Smooth muscle cell (in vitro differentiated cells): ENCODE measurements around the gene OR52E8. TPM values are rescaled to one million over a fixed set of nuclear protein-coding genes. Genes with fewer than 3 reads are reported as not detected.
A peak's percentile ranks its signal among the peaks of the same experiment; 100 is the strongest.

ENCODE experiments used
- DNase-seq: peaks from one replicate; lab custom pipeline; 2025; ENCODE audit not compliant: unreplicated experiment; lab: John Stamatoyannopoulos, UW
- H2AFZ ChIP-seq: fragments of 200-600 bp; sonication (generic); 2 replicates; pipeline ENCODE4 v1.6.0; 2016; ENCODE audit warnings: antibody characterized with exemption, low read depth, mild to moderate bottlenecking
- H3F3A ChIP-seq: fragments of 200-600 bp; sonication (generic); 2 replicates; pipeline ENCODE4 v1.6.0; 2017; ENCODE audit warnings: antibody characterized with exemption, low read depth
- H3K27ac ChIP-seq: fragments of 200-600 bp; sonication (generic); 2 replicates; pipeline ENCODE4 v1.5.1; 2016; ENCODE audit warnings: low read depth, mild to moderate bottlenecking
- H3K27me3 ChIP-seq: fragments of 200-600 bp; sonication (generic); 2 replicates; pipeline ENCODE4 v1.6.1; 2016; ENCODE audit warnings: low read depth, mild to moderate bottlenecking
- H3K36me3 ChIP-seq: fragments of 200-600 bp; sonication (generic); 2 replicates; pipeline ENCODE4 v1.5.1; 2016; ENCODE audit warnings: low read depth
- H3K4me1 ChIP-seq: fragments of 200-600 bp; sonication (generic); 2 replicates; pipeline ENCODE4 v1.5.1; 2016; ENCODE audit warnings: low read depth
- H3K4me2 ChIP-seq: fragments of 200-600 bp; sonication (generic); 2 replicates; pipeline ENCODE4 v1.6.0; 2016; ENCODE audit warnings: mild to moderate bottlenecking
- H3K4me3 ChIP-seq: fragments of 200-600 bp; sonication (generic); 2 replicates; pipeline ENCODE4 v1.5.1; 2016; ENCODE audit warnings: mild to moderate bottlenecking
- H3K79me2 ChIP-seq: fragments of 200-600 bp; sonication (generic); 2 replicates; pipeline ENCODE4 v1.6.0; 2016; ENCODE audit warnings: low read depth, mild to moderate bottlenecking
- H3K9ac ChIP-seq: fragments of 200-600 bp; sonication (generic); 2 replicates; pipeline ENCODE4 v1.6.0; 2016; ENCODE audit warnings: low read depth
- H3K9me3 ChIP-seq: fragments of 200-600 bp; sonication (generic); replicated peaks from 2 replicates; pipeline ENCODE4 v1.5.1; 2016; ENCODE audit warnings: low read depth
- H4K20me1 ChIP-seq: fragments of 200-600 bp; sonication (generic); 2 replicates; pipeline ENCODE4 v1.6.0; 2016; ENCODE audit warnings: low read depth
- WGBS: methylation state at CpG from one replicate; pipeline ENCODE4 v1.1.7; 2016; ENCODE audit warnings: low lambda C conversion rate; 5-methylcytosine and 5-hydroxymethylcytosine counted together
- polyA plus RNA-seq: library from polyadenylated mRNA; unstranded; fragments of >200 nt; fragmentation: Nextera tagmentation; extraction: Ambion mirVana; gene quantifications from 2 replicates; pipeline ENCODE4 v1.2.1, GENCODE V29; 2016
- total RNA-seq: library from RNA; depleted of rRNA; stranded (reverse); fragments of >200 nt; gene quantifications from 2 replicates; pipeline ENCODE4 v1.2.3, GENCODE V29; 2014
- TF ChIP-seq, protein P1 (sequence below): fragments of 200-600 bp; sonication (generic); IDR thresholded peaks from 2 replicates; pipeline ENCODE4 v1.5.1; 2017; ENCODE audit warnings: borderline replicate concordance, mild to moderate bottlenecking, antibody characterized with exemption; ENCODE audit not compliant: insufficient read depth, poor library complexity, severe bottlenecking

Gene OR52E8
- total RNA-seq: not detected in 2 replicates
- polyA plus RNA-seq: not detected in 2 replicates

DNA sequence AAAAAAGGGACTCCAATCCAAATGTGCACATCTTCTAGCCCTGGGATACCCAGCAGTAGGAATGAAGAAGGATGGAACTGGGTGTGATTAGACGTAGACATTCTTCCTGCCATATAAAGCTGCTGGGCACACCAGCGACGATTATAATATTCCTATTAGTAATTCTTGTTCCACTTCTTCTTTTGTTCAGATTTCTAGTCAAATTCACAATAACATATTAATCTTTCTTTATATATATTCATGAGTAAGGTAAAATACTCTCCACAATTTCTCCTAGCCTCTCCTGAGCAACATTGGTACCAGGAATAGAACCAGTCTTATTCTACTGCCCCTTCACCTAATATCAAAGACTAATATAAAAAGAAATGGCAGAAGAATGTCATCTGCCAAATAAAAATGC lies at the start of gene OR52E8:
Gene OR52E8 (minus strand): TSS at position 101 of the 400 bp plus-strand sequence. CDS start 0 bp downstream, at position 101.
- Histone ChIP-seq H3K79me2 (no peaks in the 10 kb centered on the region), H3K4me1 (no peaks in the 10 kb centered on the region), H3F3A (no peaks in the 10 kb centered on the region), H3K4me3 (no peak within 1 kb of the TSS), H3K36me3 (no peaks in the 10 kb centered on the region), H2AFZ (no peak within 1 kb of the TSS), H3K27me3 (no peaks in the 10 kb centered on the region), H3K9me3 (no peaks in the 10 kb centered on the region), H3K27ac (no peak within 1 kb of the TSS), H3K9ac (no peak within 1 kb of the TSS), H3K4me2 (no peak within 1 kb of the TSS), H4K20me1 (no peaks in the 10 kb centered on the region)
- DNase-seq: no peak
- WGBS: 88% methylated on average over 3 of the region's 3 CpGs
- TF ChIP-seq, protein P1, sequence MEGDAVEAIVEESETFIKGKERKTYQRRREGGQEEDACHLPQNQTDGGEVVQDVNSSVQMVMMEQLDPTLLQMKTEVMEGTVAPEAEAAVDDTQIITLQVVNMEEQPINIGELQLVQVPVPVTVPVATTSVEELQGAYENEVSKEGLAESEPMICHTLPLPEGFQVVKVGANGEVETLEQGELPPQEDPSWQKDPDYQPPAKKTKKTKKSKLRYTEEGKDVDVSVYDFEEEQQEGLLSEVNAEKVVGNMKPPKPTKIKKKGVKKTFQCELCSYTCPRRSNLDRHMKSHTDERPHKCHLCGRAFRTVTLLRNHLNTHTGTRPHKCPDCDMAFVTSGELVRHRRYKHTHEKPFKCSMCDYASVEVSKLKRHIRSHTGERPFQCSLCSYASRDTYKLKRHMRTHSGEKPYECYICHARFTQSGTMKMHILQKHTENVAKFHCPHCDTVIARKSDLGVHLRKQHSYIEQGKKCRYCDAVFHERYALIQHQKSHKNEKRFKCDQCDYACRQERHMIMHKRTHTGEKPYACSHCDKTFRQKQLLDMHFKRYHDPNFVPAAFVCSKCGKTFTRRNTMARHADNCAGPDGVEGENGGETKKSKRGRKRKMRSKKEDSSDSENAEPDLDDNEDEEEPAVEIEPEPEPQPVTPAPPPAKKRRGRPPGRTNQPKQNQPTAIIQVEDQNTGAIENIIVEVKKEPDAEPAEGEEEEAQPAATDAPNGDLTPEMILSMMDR: no peak

GRCh38 chr11:5899534-5899933 lies 42.0 kb upstream of the OR52E8 start:
- H2AFZ ChIP-seq: no peak overlapping the region

DNA sequence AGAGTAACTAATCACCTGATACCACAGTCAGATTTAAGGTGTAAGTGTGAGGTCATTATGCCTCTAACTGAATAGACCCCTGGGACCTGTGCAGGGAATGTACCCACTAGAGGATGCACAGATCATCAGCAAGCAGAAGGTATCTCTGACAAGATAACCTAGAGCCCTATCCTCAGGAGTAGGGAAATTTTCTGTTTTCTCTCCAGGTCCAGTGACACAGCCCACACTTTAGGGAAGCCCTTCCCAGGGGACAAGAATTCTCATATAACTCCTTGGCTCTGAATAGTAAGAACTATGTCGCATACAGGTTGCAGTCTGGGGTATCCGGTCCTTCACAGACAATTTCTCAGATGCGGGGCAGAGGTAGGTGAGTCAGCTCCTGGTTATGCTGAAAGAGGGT lies 35.4 kb upstream of the OR52E8 start, which contains the start of gene OR52E5:
Gene OR52E5 (plus strand): TSS at position 301 of the 400 bp plus-strand sequence. CDS start 7,569 bp downstream, outside the sequence.
- no peaks in the 10 kb centered on the region for H3K9me3 ChIP-seq
- H3F3A ChIP-seq: no peaks in the 10 kb centered on the region
- TF ChIP-seq, protein P1: no peak
- H3K36me3 ChIP-seq: no peaks in the 10 kb centered on the region
- no peak within 1 kb of the TSS for H3K4me2 ChIP-seq
- no peaks in the 10 kb centered on the region for H3K27me3 ChIP-seq
- no peak within 1 kb of the TSS for H3K4me3 ChIP-seq
- H3K79me2 ChIP-seq: no peaks in the 10 kb centered on the region
- H3K4me1 ChIP-seq: no peaks in the 10 kb centered on the region
- no peak within 1 kb of the TSS for H3K27ac ChIP-seq
- H4K20me1 ChIP-seq: no peaks in the 10 kb centered on the region
- 80% methylated on average over 3 of the region's 3 CpGs for WGBS
- no peak within 1 kb of the TSS for H3K9ac ChIP-seq
- no peak within 1 kb of the TSS for H2AFZ ChIP-seq
- DNase-seq: no peak

More at GRCh38 chr11:5899534-5899933, 42.0 kb upstream of the OR52E8 start:
- no peaks in the 10 kb centered on the region for H3K9me3 ChIP-seq
- no peaks in the 10 kb centered on the region for H3K79me2 ChIP-seq
- H3K4me3 ChIP-seq: no peak overlapping the region
- DNase-seq: no peak
- H3K9ac ChIP-seq: no peak overlapping the region
- no peaks in the 10 kb centered on the region for H3K27me3 ChIP-seq
- no peaks in the 10 kb centered on the region for H4K20me1 ChIP-seq
- H3F3A ChIP-seq: no peaks in the 10 kb centered on the region
- H3K36me3 ChIP-seq: no peaks in the 10 kb centered on the region
- no peak overlapping the region for H3K4me2 ChIP-seq
- 93% methylated on average over 2 of the region's 2 CpGs for WGBS
- no peaks in the 10 kb centered on the region for H3K4me1 ChIP-seq
- H3K27ac ChIP-seq: no peak overlapping the region
- TF ChIP-seq, protein P1: no peak

DNA sequence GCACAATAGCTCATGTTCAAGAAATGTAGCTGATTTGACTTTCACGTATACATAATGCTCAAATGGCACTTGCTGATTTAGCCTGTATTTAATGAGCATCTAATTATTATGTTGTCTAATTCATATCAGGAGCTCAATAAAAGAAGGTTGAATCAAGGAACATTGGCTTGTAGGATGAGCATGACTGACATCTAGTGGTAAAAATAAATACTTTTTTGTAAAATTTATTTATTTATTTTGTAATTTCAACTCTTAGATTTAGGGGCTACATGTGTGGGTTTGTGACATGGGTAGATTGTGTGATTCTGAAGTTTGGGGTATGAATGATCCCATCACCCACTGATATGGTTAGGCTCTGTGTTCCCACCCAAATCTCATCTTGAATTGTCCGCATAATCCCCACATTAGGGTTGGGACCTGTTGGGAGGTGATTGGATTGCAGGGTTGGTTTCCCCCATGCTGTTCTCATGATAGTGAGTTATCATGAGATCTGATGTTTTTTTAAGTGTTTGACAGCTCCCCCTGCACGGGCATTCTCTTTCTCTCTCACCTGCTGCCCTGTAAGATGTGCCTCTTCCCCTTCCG lies 33.8 kb upstream of the OR52E8 start:
- Histone ChIP-seq H3K4me2 (no peak overlapping the region), H3K27me3 (no peaks in the 10 kb centered on the region), H3K4me1 (no peaks in the 10 kb centered on the region), H4K20me1 (no peaks in the 10 kb centered on the region), H3K9ac (no peak overlapping the region), H2AFZ (no peak overlapping the region), H3K79me2 (no peaks in the 10 kb centered on the region), H3F3A (no peaks in the 10 kb centered on the region), H3K9me3 (no peaks in the 10 kb centered on the region), H3K36me3 (no peaks in the 10 kb centered on the region), H3K27ac (no peak overlapping the region), H3K4me3 (no peak overlapping the region)
- WGBS: 60% methylated on average over 4 of the region's 4 CpGs
- TF ChIP-seq, protein P1: peak; percentile 50
- no peak for DNase-seq
